Ishikawa (cell line): ENCODE data around the gene LYZ.

Source experiments
- EGR1 ChIP-seq: IDR thresholded peaks from 2 replicates; pipeline ENCODE4 v1.6.1; 2012
- TF ChIP-seq, protein P1 (sequence below): IDR thresholded peaks from 2 replicates; pipeline ENCODE4 v1.6.1; 2012
- TF ChIP-seq, protein P2 (sequence below): IDR thresholded peaks from 2 replicates; pipeline ENCODE4 v1.6.1; 2012; ENCODE audit warnings: low read depth, mild to moderate bottlenecking

DNA sequence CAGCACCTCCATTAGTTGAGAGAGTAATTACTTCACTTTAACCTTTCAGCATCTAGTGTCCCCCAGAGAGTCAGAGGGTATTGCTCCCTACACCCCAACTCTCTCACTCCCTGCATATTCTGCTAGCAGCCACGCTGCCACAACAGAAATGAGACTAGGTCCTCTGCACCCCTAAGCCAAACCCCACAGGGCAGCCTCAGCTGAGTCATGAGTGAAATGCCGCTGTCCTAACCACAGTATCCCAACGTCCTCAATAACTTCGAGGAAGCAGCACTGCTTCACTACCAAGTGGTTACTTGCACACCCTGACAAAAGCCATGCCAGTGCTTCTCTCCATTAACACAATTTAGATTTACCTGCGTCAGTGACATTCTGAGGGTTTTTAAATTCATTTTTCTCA is 6.9 kb upstream of the LYZ start:
- TF ChIP-seq, protein P1, sequence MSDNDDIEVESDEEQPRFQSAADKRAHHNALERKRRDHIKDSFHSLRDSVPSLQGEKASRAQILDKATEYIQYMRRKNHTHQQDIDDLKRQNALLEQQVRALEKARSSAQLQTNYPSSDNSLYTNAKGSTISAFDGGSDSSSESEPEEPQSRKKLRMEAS = no peak
- TF ChIP-seq, protein P2, sequence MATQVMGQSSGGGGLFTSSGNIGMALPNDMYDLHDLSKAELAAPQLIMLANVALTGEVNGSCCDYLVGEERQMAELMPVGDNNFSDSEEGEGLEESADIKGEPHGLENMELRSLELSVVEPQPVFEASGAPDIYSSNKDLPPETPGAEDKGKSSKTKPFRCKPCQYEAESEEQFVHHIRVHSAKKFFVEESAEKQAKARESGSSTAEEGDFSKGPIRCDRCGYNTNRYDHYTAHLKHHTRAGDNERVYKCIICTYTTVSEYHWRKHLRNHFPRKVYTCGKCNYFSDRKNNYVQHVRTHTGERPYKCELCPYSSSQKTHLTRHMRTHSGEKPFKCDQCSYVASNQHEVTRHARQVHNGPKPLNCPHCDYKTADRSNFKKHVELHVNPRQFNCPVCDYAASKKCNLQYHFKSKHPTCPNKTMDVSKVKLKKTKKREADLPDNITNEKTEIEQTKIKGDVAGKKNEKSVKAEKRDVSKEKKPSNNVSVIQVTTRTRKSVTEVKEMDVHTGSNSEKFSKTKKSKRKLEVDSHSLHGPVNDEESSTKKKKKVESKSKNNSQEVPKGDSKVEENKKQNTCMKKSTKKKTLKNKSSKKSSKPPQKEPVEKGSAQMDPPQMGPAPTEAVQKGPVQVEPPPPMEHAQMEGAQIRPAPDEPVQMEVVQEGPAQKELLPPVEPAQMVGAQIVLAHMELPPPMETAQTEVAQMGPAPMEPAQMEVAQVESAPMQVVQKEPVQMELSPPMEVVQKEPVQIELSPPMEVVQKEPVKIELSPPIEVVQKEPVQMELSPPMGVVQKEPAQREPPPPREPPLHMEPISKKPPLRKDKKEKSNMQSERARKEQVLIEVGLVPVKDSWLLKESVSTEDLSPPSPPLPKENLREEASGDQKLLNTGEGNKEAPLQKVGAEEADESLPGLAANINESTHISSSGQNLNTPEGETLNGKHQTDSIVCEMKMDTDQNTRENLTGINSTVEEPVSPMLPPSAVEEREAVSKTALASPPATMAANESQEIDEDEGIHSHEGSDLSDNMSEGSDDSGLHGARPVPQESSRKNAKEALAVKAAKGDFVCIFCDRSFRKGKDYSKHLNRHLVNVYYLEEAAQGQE = no peak
- TF ChIP-seq EGR1 = no peak
